ENCODE data around the gene AEBP1. TPM values are rescaled to one million over a fixed set of nuclear protein-coding genes. Genes with fewer than 3 reads are reported as not detected.

Gene AEBP1
- total RNA-seq, 1 experiment from 2014 or later: 0.54 TPM

DNA sequence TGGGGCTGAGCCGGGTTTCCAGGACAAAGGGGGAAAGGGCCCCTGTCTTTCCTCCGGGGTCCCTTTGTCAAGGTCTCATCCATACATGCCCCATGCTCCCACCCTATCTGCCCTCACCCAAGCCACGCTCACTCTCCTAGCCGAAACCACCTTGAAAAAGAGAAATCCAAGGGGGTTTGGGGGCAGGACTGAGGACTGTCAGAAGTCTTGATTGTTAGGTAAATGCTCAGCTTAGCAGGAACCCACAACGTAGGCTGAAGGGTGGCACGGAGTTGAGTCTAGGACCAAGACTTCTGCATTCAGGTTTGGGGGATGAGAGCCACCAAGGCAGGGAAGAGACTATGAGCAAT is 38.1 kb upstream of the AEBP1 start:
- ChIA-PET POLR2A (no interaction called here), CTCF (interaction anchor here (0.8 kb wide), 1 partner anchor 16 kb away, joined by 5 read pairs; no protein-coding TSS in a partner anchor)
- no peak for DNase-seq
- Mint-ChIP-seq H3K4me1 (ENCODE audit: low read depth, unreplicated experiment) (peaks cover 6% of the 10 kb centered on the region), H3K9me3 (ENCODE audit: unreplicated experiment) (no peaks in the 10 kb centered on the region), H3K36me3 (ENCODE audit: insufficient read depth, unreplicated experiment) (peaks cover 58% of the 10 kb centered on the region), H3K27ac (ENCODE audit: unreplicated experiment) (no peak overlapping the region), H3K4me3 (ENCODE audit: unreplicated experiment) (no peak overlapping the region), H3K27me3 (ENCODE audit: insufficient read depth, unreplicated experiment) (peaks cover 3% of the 10 kb centered on the region)
- Histone ChIP-seq H3K9me3 (no peaks in the 10 kb centered on the region), H3K36me3 (ENCODE audit: control insufficient read depth, insufficient read depth, low read length) (no peaks in the 10 kb centered on the region), H3K27me3 (replicated peaks; ENCODE audit: control insufficient read depth, insufficient read depth, low read length) (no peaks in the 10 kb centered on the region), H3K4me3 (ENCODE audit: low read depth, low read length) (no peak overlapping the region), H3K4me1 (peaks cover under 1% of the 10 kb centered on the region)
- TF ChIP-seq, protein P1, sequence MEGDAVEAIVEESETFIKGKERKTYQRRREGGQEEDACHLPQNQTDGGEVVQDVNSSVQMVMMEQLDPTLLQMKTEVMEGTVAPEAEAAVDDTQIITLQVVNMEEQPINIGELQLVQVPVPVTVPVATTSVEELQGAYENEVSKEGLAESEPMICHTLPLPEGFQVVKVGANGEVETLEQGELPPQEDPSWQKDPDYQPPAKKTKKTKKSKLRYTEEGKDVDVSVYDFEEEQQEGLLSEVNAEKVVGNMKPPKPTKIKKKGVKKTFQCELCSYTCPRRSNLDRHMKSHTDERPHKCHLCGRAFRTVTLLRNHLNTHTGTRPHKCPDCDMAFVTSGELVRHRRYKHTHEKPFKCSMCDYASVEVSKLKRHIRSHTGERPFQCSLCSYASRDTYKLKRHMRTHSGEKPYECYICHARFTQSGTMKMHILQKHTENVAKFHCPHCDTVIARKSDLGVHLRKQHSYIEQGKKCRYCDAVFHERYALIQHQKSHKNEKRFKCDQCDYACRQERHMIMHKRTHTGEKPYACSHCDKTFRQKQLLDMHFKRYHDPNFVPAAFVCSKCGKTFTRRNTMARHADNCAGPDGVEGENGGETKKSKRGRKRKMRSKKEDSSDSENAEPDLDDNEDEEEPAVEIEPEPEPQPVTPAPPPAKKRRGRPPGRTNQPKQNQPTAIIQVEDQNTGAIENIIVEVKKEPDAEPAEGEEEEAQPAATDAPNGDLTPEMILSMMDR (IDR thresholded peaks at IDR 0.05; ENCODE audit: insufficient read depth in 1 of 2, low read depth in 1 of 2, low read length in 1 of 2, severe bottlenecking in 1 of 2, unreplicated experiment in 1 of 2): no peak
- intact Hi-C loops (cut with micrococcal nuclease; ENCODE audit: unreplicated experiment): no loop called here
- no TSS peak for BruUV-seq (replicated peaks)

GRCh38 chr7:44066494-44067063 is 37.6 kb upstream of the AEBP1 start:
- peak in 1 of 2 experiments; percentile 34 for DNase-seq
- Mint-ChIP-seq H3K27ac (ENCODE audit: unreplicated experiment) (peak overlapping the region; percentile 37), H3K27me3 (ENCODE audit: insufficient read depth, unreplicated experiment) (peaks cover 3% of the 10 kb centered on the region), H3K36me3 (ENCODE audit: insufficient read depth, unreplicated experiment) (peaks cover 61% of the 10 kb centered on the region), H3K4me3 (ENCODE audit: unreplicated experiment) (peak overlapping the region; percentile 56), H3K9me3 (ENCODE audit: unreplicated experiment) (no peaks in the 10 kb centered on the region), H3K4me1 (ENCODE audit: low read depth, unreplicated experiment) (peaks cover 6% of the 10 kb centered on the region)
- ChIA-PET CTCF (no interaction called here), POLR2A (no interaction called here)
- no peaks in the 10 kb centered on the region for H3K36me3 ChIP-seq (ENCODE audit: control insufficient read depth, insufficient read depth, low read length)
- BruUV-seq (replicated peaks): no TSS peak
- H3K4me3 ChIP-seq (ENCODE audit: low read depth, low read length): no peak overlapping the region
- H3K9me3 ChIP-seq: no peaks in the 10 kb centered on the region
- intact Hi-C loops (cut with micrococcal nuclease; ENCODE audit: unreplicated experiment): no loop called here
- H3K4me1 ChIP-seq: peaks cover 6% of the 10 kb centered on the region
- H3K27me3 ChIP-seq (replicated peaks; ENCODE audit: control insufficient read depth, insufficient read depth, low read length): no peaks in the 10 kb centered on the region
- TF ChIP-seq, protein P1 (IDR thresholded peaks at IDR 0.05; ENCODE audit: insufficient read depth in 1 of 2, low read depth in 1 of 2, low read length in 1 of 2, severe bottlenecking in 1 of 2, unreplicated experiment in 1 of 2): no peak

GRCh38 chr7:44067064-44067951 is 36.8 kb upstream of the AEBP1 start:
- ChIA-PET CTCF (no interaction called here), POLR2A (interaction anchor here (0.5 kb wide), 1 partner anchor 932 kb away, joined by 3 read pairs; the partner anchor contains the start of gene CCM2)
- H3K36me3 Mint-ChIP-seq (ENCODE audit: insufficient read depth, unreplicated experiment): peaks cover 67% of the 10 kb centered on the region
- BruUV-seq (replicated peaks): no TSS peak
- Histone ChIP-seq H3K4me3 (ENCODE audit: low read depth, low read length) (no peak overlapping the region), H3K27me3 (replicated peaks; ENCODE audit: control insufficient read depth, insufficient read depth, low read length) (no peaks in the 10 kb centered on the region), H3K9me3 (no peaks in the 10 kb centered on the region), H3K4me1 (peaks cover 13% of the 10 kb centered on the region), H3K36me3 (ENCODE audit: control insufficient read depth, insufficient read depth, low read length) (no peaks in the 10 kb centered on the region)
- H3K27me3 Mint-ChIP-seq (ENCODE audit: insufficient read depth, unreplicated experiment): peaks cover 3% of the 10 kb centered on the region
- H3K4me3 Mint-ChIP-seq (ENCODE audit: unreplicated experiment): peak overlapping the region; percentile 56
- H3K9me3 Mint-ChIP-seq (ENCODE audit: unreplicated experiment): no peaks in the 10 kb centered on the region
- H3K4me1 Mint-ChIP-seq (ENCODE audit: low read depth, unreplicated experiment): peaks cover 12% of the 10 kb centered on the region
- TF ChIP-seq, protein P1 (IDR thresholded peaks at IDR 0.05; ENCODE audit: insufficient read depth in 1 of 2, low read depth in 1 of 2, low read length in 1 of 2, severe bottlenecking in 1 of 2, unreplicated experiment in 1 of 2): no peak
- intact Hi-C loops (cut with micrococcal nuclease; ENCODE audit: unreplicated experiment): no loop called here
- peak overlapping the region; percentile 37 for H3K27ac Mint-ChIP-seq (ENCODE audit: unreplicated experiment)
- no peak for DNase-seq

Measured in Caco-2 (cell line).